ENCODE results near the gene TTC3.

The TTC3 gene

DNA sequence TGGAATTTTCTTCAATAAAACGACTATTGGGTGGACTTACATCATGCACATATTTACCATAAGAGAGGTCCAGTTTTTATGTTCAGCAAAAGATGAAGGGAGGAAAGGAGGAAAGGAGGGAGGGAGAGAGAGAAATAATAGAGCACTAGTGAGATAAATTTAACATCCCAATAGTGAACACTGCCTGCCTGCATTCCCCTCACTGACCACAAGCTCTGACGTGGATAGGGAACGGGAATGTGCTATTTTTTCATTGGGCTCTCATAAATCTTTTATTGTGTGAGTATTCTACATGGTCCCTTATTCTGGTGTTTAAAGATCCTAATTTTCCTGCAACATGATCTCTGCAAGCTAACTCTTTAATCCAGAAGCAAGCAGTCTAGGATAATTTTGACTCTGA is 82.1 kb downstream of the TTC3 start:
- TF ChIP-seq ZFX (IDR thresholded peaks at IDR 0.05), result no peak
- TF ChIP-seq, protein P1, sequence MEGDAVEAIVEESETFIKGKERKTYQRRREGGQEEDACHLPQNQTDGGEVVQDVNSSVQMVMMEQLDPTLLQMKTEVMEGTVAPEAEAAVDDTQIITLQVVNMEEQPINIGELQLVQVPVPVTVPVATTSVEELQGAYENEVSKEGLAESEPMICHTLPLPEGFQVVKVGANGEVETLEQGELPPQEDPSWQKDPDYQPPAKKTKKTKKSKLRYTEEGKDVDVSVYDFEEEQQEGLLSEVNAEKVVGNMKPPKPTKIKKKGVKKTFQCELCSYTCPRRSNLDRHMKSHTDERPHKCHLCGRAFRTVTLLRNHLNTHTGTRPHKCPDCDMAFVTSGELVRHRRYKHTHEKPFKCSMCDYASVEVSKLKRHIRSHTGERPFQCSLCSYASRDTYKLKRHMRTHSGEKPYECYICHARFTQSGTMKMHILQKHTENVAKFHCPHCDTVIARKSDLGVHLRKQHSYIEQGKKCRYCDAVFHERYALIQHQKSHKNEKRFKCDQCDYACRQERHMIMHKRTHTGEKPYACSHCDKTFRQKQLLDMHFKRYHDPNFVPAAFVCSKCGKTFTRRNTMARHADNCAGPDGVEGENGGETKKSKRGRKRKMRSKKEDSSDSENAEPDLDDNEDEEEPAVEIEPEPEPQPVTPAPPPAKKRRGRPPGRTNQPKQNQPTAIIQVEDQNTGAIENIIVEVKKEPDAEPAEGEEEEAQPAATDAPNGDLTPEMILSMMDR (conservative IDR thresholded peaks at IDR 0.05), result no peak; the same call in 1 of the 2 replicates
- H3K27ac ChIP-seq, result no peak overlapping the region

DNA sequence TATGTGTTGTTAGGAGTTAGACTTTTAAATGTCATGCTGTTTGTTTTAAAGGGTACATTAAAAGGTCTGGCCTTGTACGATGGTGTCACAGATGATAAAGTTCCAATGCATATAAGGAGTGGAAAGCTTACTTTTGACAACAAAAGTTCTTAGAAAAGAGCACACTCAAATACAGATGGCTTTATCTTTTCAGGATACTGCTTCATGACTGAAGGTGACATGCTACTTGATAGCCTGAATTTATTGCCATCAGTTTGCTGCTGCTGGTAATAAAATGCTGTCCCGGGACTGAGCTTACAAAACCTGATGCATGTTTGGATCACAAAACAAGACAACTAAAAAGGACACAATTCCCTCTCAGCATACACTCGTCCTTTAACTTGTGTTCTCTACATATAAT is 84.9 kb downstream of the TTC3 start:
- no peak overlapping the region for H3K27ac ChIP-seq
- TF ChIP-seq ZFX (IDR thresholded peaks at IDR 0.05), result no peak
- TF ChIP-seq, protein P1 (conservative IDR thresholded peaks at IDR 0.05), result no peak

GRCh38 chr21:37159053-37159776 is 86.2 kb downstream of the TTC3 start:
- no peak overlapping the region for H3K27ac ChIP-seq
- no peak for TF ChIP-seq ZFX (IDR thresholded peaks at IDR 0.05)
- TF ChIP-seq, protein P1 (conservative IDR thresholded peaks at IDR 0.05), result no peak

DNA sequence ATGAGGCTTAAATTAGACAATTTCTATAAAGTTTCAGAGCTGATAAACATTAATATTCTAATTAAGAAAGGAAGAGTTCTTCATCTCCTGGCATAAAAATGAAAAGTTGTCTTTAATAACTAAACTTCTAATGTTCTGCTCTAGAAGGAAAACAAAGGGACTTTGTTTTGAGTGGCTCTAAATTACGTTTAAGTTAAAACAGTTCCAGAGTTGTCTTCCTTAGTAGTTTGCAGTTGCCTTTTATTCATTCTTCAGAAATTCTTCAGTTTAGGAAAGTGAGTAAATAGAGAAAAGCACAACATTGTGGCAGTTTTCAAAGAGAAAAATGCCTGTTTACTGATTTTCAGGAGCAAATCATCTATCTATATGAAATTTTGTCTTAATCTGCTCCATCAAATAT is 86.9 kb downstream of the TTC3 start:
- no peak for TF ChIP-seq ZFX (IDR thresholded peaks at IDR 0.05)
- TF ChIP-seq, protein P1 (conservative IDR thresholded peaks at IDR 0.05), result no peak

GRCh38 chr21:37164742-37165141 is 91.7 kb downstream of the TTC3 start:
- no peak overlapping the region for H3K27ac ChIP-seq
- no peak for TF ChIP-seq ZFX (IDR thresholded peaks at IDR 0.05)
- TF ChIP-seq, protein P1 (conservative IDR thresholded peaks at IDR 0.05), result no peak

More for the DNA sequence above, 86.9 kb downstream of the TTC3 start:
- H3K27ac ChIP-seq, result no peak overlapping the region

- no peak overlapping the region for H3K27ac ChIP-seq
- TF ChIP-seq, protein P1 (conservative IDR thresholded peaks at IDR 0.05), result no peak
- no peak for TF ChIP-seq ZFX (IDR thresholded peaks at IDR 0.05)
Measured at GRCh38 chr21:37165586-37165985, 92.5 kb downstream of the TTC3 start.

DNA sequence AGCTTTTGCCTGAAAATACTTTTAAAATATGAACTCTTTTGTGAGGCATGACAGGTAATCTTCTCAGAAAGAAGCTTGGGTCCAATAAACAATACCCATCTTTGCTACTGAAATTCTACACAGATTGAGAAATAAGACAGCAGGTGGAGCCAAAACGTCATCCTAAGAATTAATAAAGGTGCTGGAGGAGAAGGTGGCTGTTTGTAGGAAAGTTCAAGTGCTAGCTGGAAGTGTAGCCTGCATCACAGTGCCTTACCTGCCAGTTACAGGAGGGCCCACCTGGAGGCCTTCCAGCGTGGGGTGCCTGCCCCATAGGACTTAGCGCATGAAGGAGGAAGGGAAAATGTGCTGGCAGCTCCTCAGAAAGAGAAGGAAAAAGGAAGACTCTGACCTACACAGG is 93.7 kb downstream of the TTC3 start:
- H3K27ac ChIP-seq, result no peak overlapping the region
- TF ChIP-seq, protein P1 (conservative IDR thresholded peaks at IDR 0.05), result peak; percentile 41
- TF ChIP-seq ZFX (IDR thresholded peaks at IDR 0.05), result no peak

Data from C4-2B (cell line).